Measurements from ENCODE around the gene GALNS.

GALNS gene

GRCh38 chr16:88881675-88882357, 25.1 kb upstream of the GALNS start:
- WGBS, 2 experiments = 92 to 94% methylated on average over 27 of the region's 27 CpGs
- H3K4me1 ChIP-seq (ENCODE audit: control insufficient read depth, insufficient read depth, low read length) = peaks cover 10% of the 10 kb centered on the region
- H3K9me3 ChIP-seq (ENCODE audit: control insufficient read depth, low read length) = no peaks in the 10 kb centered on the region
- no peak overlapping the region for H3K27ac ChIP-seq (ENCODE audit: insufficient read depth, low read depth, low read length, poor library complexity, severe bottlenecking)
- H3K36me3 ChIP-seq (ENCODE audit: control insufficient read depth, insufficient read depth, low read length) = no peaks in the 10 kb centered on the region
- no peaks in the 10 kb centered on the region for H3K27me3 ChIP-seq (ENCODE audit: control insufficient read depth, insufficient read depth, low read length, poor library complexity, severe bottlenecking)
- no peak overlapping the region for H3K4me3 ChIP-seq (ENCODE audit: insufficient read depth, low read depth, low read length)

- Histone ChIP-seq H3K4me3 (ENCODE audit: insufficient read depth, low read depth, low read length) (no peak overlapping the region), H3K36me3 (ENCODE audit: control insufficient read depth, insufficient read depth, low read length) (no peaks in the 10 kb centered on the region), H3K9me3 (ENCODE audit: control insufficient read depth, low read length) (no peaks in the 10 kb centered on the region), H3K27ac (ENCODE audit: insufficient read depth, low read depth, low read length, poor library complexity, severe bottlenecking) (no peak overlapping the region), H3K27me3 (ENCODE audit: control insufficient read depth, insufficient read depth, low read length, poor library complexity, severe bottlenecking) (no peaks in the 10 kb centered on the region), H3K4me1 (ENCODE audit: control insufficient read depth, insufficient read depth, low read length) (peaks cover 10% of the 10 kb centered on the region)
- 88 to 89% methylated on average over 46 of the region's 46 CpGs for WGBS, 2 experiments
Measured at GRCh38 chr16:88881007-88881615, 24.4 kb upstream of the GALNS start.

- Histone ChIP-seq H3K4me1 (ENCODE audit: control insufficient read depth, insufficient read depth, low read length) (peaks cover 10% of the 10 kb centered on the region), H3K36me3 (ENCODE audit: control insufficient read depth, insufficient read depth, low read length) (no peaks in the 10 kb centered on the region), H3K9me3 (ENCODE audit: control insufficient read depth, low read length) (no peaks in the 10 kb centered on the region), H3K27ac (ENCODE audit: insufficient read depth, low read depth, low read length, poor library complexity, severe bottlenecking) (no peak overlapping the region), H3K27me3 (ENCODE audit: control insufficient read depth, insufficient read depth, low read length, poor library complexity, severe bottlenecking) (no peaks in the 10 kb centered on the region), H3K4me3 (ENCODE audit: insufficient read depth, low read depth, low read length) (no peak overlapping the region)
- 82 to 88% methylated on average over 36 of the region's 36 CpGs for WGBS, 2 experiments
Measured at GRCh38 chr16:88880226-88881006, 23.7 kb upstream of the GALNS start.

GRCh38 chr16:88879788-88880055, 23.0 kb upstream of the GALNS start:
- no peak overlapping the region for H3K27ac ChIP-seq (ENCODE audit: insufficient read depth, low read depth, low read length, poor library complexity, severe bottlenecking)
- H3K4me3 ChIP-seq (ENCODE audit: insufficient read depth, low read depth, low read length) = no peak overlapping the region
- peaks cover 10% of the 10 kb centered on the region for H3K4me1 ChIP-seq (ENCODE audit: control insufficient read depth, insufficient read depth, low read length)
- no peaks in the 10 kb centered on the region for H3K27me3 ChIP-seq (ENCODE audit: control insufficient read depth, insufficient read depth, low read length, poor library complexity, severe bottlenecking)
- H3K36me3 ChIP-seq (ENCODE audit: control insufficient read depth, insufficient read depth, low read length) = no peaks in the 10 kb centered on the region
- no peaks in the 10 kb centered on the region for H3K9me3 ChIP-seq (ENCODE audit: control insufficient read depth, low read length)
- 88 to 90% methylated on average over 11 of the region's 11 CpGs for WGBS, 2 experiments

GRCh38 chr16:88878967-88879787, 22.4 kb upstream of the GALNS start:
- Histone ChIP-seq H3K27me3 (ENCODE audit: control insufficient read depth, insufficient read depth, low read length, poor library complexity, severe bottlenecking) (no peaks in the 10 kb centered on the region), H3K4me3 (ENCODE audit: insufficient read depth, low read depth, low read length) (no peak overlapping the region), H3K4me1 (ENCODE audit: control insufficient read depth, insufficient read depth, low read length) (peaks cover 10% of the 10 kb centered on the region), H3K27ac (ENCODE audit: insufficient read depth, low read depth, low read length, poor library complexity, severe bottlenecking) (no peak overlapping the region), H3K36me3 (ENCODE audit: control insufficient read depth, insufficient read depth, low read length) (no peaks in the 10 kb centered on the region), H3K9me3 (ENCODE audit: control insufficient read depth, low read length) (no peaks in the 10 kb centered on the region)
- WGBS, 2 experiments = 93% methylated on average over 45 of the region's 45 CpGs

- H3K4me1 ChIP-seq (ENCODE audit: control insufficient read depth, insufficient read depth, low read length) = peaks cover 10% of the 10 kb centered on the region
- no peak overlapping the region for H3K4me3 ChIP-seq (ENCODE audit: insufficient read depth, low read depth, low read length)
- WGBS, 2 experiments = 93 to 94% methylated on average over 20 of the region's 20 CpGs
- no peaks in the 10 kb centered on the region for H3K9me3 ChIP-seq (ENCODE audit: control insufficient read depth, low read length)
- H3K36me3 ChIP-seq (ENCODE audit: control insufficient read depth, insufficient read depth, low read length) = no peaks in the 10 kb centered on the region
- H3K27me3 ChIP-seq (ENCODE audit: control insufficient read depth, insufficient read depth, low read length, poor library complexity, severe bottlenecking) = no peaks in the 10 kb centered on the region
- H3K27ac ChIP-seq (ENCODE audit: insufficient read depth, low read depth, low read length, poor library complexity, severe bottlenecking) = no peak overlapping the region
Measured at GRCh38 chr16:88878356-88878755, 21.6 kb upstream of the GALNS start.

GRCh38 chr16:88877564-88878289, 21.0 kb upstream of the GALNS start:
- H3K27me3 ChIP-seq (ENCODE audit: control insufficient read depth, insufficient read depth, low read length, poor library complexity, severe bottlenecking) = no peaks in the 10 kb centered on the region
- H3K36me3 ChIP-seq (ENCODE audit: control insufficient read depth, insufficient read depth, low read length) = no peaks in the 10 kb centered on the region
- peaks cover 10% of the 10 kb centered on the region for H3K4me1 ChIP-seq (ENCODE audit: control insufficient read depth, insufficient read depth, low read length)
- H3K27ac ChIP-seq (ENCODE audit: insufficient read depth, low read depth, low read length, poor library complexity, severe bottlenecking) = no peak overlapping the region
- 88 to 92% methylated on average over 20 of the region's 20 CpGs for WGBS, 2 experiments
- no peak overlapping the region for H3K4me3 ChIP-seq (ENCODE audit: insufficient read depth, low read depth, low read length)
- H3K9me3 ChIP-seq (ENCODE audit: control insufficient read depth, low read length) = no peaks in the 10 kb centered on the region

GRCh38 chr16:88876942-88877526, 20.3 kb upstream of the GALNS start:
- Histone ChIP-seq H3K4me3 (ENCODE audit: insufficient read depth, low read depth, low read length) (no peak overlapping the region), H3K27ac (ENCODE audit: insufficient read depth, low read depth, low read length, poor library complexity, severe bottlenecking) (no peak overlapping the region), H3K4me1 (ENCODE audit: control insufficient read depth, insufficient read depth, low read length) (peaks cover 10% of the 10 kb centered on the region), H3K9me3 (ENCODE audit: control insufficient read depth, low read length) (no peaks in the 10 kb centered on the region), H3K27me3 (ENCODE audit: control insufficient read depth, insufficient read depth, low read length, poor library complexity, severe bottlenecking) (no peaks in the 10 kb centered on the region), H3K36me3 (ENCODE audit: control insufficient read depth, insufficient read depth, low read length) (no peaks in the 10 kb centered on the region)
- 92% methylated on average over 33 of the region's 33 CpGs for WGBS, 2 experiments

- Histone ChIP-seq H3K27ac (ENCODE audit: insufficient read depth, low read depth, low read length, poor library complexity, severe bottlenecking) (no peak overlapping the region), H3K4me3 (ENCODE audit: insufficient read depth, low read depth, low read length) (no peak overlapping the region), H3K9me3 (ENCODE audit: control insufficient read depth, low read length) (no peaks in the 10 kb centered on the region), H3K4me1 (ENCODE audit: control insufficient read depth, insufficient read depth, low read length) (peaks cover 5% of the 10 kb centered on the region), H3K27me3 (ENCODE audit: control insufficient read depth, insufficient read depth, low read length, poor library complexity, severe bottlenecking) (no peaks in the 10 kb centered on the region), H3K36me3 (ENCODE audit: control insufficient read depth, insufficient read depth, low read length) (no peaks in the 10 kb centered on the region)
- WGBS, 2 experiments = 92 to 94% methylated on average over 22 of the region's 22 CpGs
Measured at GRCh38 chr16:88875703-88876234, 19.0 kb upstream of the GALNS start.

Data from ectodermal cell (in vitro differentiated cells).